ENCODE data around the gene RAB7B. TPM values are rescaled to one million over a fixed set of nuclear protein-coding genes. Genes with fewer than 3 reads are reported as not detected.

Gene RAB7B
- total RNA-seq, 4 donors from 2014 or later = 6.0 to 37.2 (median 24.0) TPM

GRCh38 chr1:205943245-205943644 lies 60.0 kb downstream of the RAB7B start, which contains the start of gene SLC26A9:
Gene SLC26A9 (minus strand): TSS chr1:205943456. CDS start chr1:205935820, 7,636 bp downstream.
- intact Hi-C loops (cut with DNase I; ENCODE audit: low total_unique reads) = no loop called here
- no peak within 1 kb of the TSS for H3K4me3 ChIP-seq (ENCODE audit: low read depth, poor library complexity, severe bottlenecking)
- DNase-seq (ENCODE audit: low spot score in 2 of 2) = no peak
- 49 to 50% methylated on average over 7 of the region's 7 CpGs for WGBS, 2 donors
- TF ChIP-seq, protein P1, sequence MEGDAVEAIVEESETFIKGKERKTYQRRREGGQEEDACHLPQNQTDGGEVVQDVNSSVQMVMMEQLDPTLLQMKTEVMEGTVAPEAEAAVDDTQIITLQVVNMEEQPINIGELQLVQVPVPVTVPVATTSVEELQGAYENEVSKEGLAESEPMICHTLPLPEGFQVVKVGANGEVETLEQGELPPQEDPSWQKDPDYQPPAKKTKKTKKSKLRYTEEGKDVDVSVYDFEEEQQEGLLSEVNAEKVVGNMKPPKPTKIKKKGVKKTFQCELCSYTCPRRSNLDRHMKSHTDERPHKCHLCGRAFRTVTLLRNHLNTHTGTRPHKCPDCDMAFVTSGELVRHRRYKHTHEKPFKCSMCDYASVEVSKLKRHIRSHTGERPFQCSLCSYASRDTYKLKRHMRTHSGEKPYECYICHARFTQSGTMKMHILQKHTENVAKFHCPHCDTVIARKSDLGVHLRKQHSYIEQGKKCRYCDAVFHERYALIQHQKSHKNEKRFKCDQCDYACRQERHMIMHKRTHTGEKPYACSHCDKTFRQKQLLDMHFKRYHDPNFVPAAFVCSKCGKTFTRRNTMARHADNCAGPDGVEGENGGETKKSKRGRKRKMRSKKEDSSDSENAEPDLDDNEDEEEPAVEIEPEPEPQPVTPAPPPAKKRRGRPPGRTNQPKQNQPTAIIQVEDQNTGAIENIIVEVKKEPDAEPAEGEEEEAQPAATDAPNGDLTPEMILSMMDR (IDR thresholded peaks at IDR 0.05) = no peak
- no peak for TF ChIP-seq POLR2A (IDR thresholded peaks at IDR 0.05)

DNA sequence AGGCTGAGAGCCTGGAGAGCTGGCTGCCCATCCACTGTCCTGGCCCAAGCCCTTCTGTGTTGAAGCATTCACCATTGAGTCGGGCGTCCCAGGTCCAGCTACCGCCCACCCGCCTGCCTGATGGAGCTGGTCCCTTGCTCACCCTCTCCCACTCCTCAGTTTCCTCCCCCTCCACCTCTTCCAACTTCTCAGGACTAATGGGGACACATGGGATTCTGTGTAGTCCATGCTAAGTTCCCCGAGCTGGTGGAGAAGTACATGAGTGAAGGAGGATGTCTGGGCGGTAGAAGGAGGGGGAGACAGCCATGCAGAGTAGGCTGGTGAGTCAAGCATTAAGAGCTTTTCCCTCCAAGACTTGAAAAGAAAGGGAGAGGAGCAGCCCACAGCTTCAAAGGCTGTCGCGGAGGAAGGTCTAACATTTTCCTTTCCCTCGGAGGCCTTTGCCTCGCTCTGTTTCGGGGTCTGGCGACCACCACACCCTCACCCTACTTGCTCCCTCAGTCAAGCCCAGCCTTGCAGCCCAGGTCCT lies 60.5 kb downstream of the RAB7B start:
- no peak overlapping the region for H3K4me3 ChIP-seq (ENCODE audit: low read depth, poor library complexity, severe bottlenecking)
- 71 to 77% methylated on average over 12 of the region's 12 CpGs for WGBS, 2 donors
- intact Hi-C loops (cut with DNase I; ENCODE audit: low total_unique reads) = no loop called here
- no peak for DNase-seq (ENCODE audit: low spot score in 2 of 2)
- TF ChIP-seq, protein P1 (IDR thresholded peaks at IDR 0.05) = no peak
- TF ChIP-seq POLR2A (IDR thresholded peaks at IDR 0.05) = no peak

GRCh38 chr1:205940710-205941109 lies 62.5 kb downstream of the RAB7B start:
- 70 to 71% methylated on average over 5 of the region's 5 CpGs for WGBS, 2 donors
- intact Hi-C loops (cut with DNase I; ENCODE audit: low total_unique reads) = no loop called here
- H3K4me3 ChIP-seq (ENCODE audit: low read depth, poor library complexity, severe bottlenecking) = no peak overlapping the region
- no peak for TF ChIP-seq POLR2A (IDR thresholded peaks at IDR 0.05)
- TF ChIP-seq, protein P1 (IDR thresholded peaks at IDR 0.05) = no peak
- DNase-seq (ENCODE audit: low spot score in 2 of 2) = no peak

DNA sequence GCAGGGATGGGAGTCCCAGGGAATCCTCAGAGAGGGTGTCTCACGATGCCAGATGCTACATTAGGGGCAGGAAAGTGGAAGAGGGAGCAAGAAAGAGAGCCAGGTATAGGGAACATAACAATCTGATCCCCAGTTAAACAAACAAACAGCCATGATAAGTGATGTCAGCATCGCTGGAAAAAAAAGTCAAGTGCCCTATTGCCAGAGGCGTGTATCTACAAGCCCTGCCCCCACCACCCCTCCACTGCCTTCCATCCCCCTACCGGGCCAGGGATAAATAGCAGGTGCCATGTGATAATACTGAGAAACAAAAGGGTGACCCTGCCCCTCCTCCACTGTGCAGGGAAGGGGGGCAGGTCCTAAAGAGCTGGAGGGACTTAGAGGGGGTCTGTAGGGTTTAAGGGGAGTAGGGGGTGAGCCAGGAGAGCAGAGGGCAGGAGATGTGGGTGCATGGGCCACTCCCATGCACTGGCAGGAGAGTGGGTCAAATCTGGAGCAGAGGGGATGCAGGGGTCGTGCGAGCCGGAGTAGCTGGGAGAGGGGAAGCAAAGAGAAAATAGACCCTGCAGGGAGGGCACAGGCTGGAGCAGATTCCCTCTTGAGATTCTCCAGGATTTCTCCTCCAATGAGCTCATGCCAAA lies 63.4 kb downstream of the RAB7B start:
- TF ChIP-seq, protein P1 (IDR thresholded peaks at IDR 0.05) = no peak
- no peak for TF ChIP-seq POLR2A (IDR thresholded peaks at IDR 0.05)

GRCh38 chr1:205938682-205939081 lies 64.5 kb downstream of the RAB7B start:
- TF ChIP-seq, protein P1 (IDR thresholded peaks at IDR 0.05) = no peak
- TF ChIP-seq POLR2A (IDR thresholded peaks at IDR 0.05) = no peak
- H3K4me3 ChIP-seq (ENCODE audit: low read depth, poor library complexity, severe bottlenecking) = no peak overlapping the region
- DNase-seq (ENCODE audit: low spot score in 2 of 2) = no peak
- WGBS, 2 donors = 93 to 100% methylated on average over 1 of the region's 1 CpG
- intact Hi-C loops (cut with DNase I; ENCODE audit: low total_unique reads) = no loop called here

More for the DNA sequence above, 63.4 kb downstream of the RAB7B start:
- intact Hi-C loops (cut with DNase I; ENCODE audit: low total_unique reads) = no loop called here
- H3K4me3 ChIP-seq (ENCODE audit: low read depth, poor library complexity, severe bottlenecking) = no peak overlapping the region
- no peak for DNase-seq (ENCODE audit: low spot score in 2 of 2)
- 46 to 52% methylated on average over 7 of the region's 7 CpGs for WGBS, 2 donors

Measured in lower leg skin (tissue), 4 donors.